ENCODE results near the gene PHF19.

The PHF19 gene

DNA sequence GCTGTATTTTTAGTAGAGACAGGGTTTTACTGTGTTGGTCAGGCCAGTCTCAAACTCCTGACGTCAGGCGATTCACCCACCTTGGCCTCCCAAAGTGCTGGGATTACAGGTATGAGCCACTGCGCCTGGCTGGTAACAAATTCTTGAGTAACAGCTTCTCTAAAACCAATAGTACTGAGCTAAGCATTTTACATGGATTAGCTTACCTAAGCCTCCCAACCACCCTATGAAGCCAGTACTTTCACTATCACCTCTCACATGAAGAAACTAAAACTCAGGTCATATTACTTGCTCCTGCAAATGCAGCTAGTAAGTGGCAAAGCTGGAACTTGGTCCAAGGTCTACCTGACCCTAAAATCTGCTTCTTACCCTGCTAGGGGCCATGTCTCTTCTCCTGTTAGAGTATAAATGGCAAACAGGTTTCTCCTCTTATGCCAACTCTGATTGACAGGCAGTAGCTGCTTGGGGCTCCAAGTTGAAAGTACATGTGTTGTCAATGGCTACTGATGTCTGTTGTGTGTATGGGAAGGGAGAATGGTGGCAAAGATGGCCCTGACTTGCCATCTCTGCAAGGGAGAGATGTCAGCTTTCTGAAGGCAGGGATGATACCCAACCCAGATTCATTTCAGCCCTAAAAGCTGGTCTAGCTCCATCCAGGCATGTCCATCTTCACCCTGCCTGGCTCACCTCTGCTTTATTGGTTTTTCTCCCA, 4.0 kb downstream of the PHF19 start:
- DNase-seq = no peak

- no peak for DNase-seq
Observed at GRCh38 chr9:120870206-120870605, 6.8 kb downstream of the PHF19 start.

DNA sequence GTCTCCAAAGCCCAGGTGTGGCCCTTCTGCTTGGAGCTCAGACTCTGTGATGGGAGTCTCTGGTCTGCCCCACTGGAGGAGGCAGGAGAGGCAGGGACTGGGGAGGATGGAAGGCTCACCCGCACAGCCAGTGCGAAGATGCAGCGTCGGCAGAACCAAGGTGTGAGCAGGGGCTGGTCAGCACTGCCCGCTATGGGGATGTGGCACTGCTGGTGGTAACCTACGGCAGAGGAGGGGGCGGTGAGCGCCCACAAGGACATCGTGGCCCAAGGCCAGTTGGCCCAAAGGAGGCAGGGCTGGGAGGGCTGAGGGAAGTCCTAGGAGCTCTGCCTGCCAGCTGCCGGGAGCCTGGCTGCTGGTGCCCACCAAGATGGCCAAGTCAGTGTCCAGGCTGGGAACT, 7.3 kb downstream of the PHF19 start:
- DNase-seq = no peak

DNA sequence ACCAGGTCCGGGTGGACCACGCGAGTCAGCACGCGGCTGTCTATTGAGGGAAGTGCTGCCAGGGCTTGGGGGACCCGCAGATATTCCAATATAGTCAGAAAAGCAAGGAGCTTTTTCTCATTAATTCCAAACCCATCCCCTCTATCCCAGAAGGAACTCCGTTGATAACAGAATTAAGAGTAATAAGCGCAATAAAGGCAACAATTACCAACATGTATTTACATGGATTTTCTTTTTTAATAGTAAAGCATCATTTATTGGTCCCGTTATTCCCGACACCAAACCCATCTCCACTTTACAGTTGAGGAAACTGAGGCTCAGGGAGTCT, 7.7 kb downstream of the PHF19 start:
- no peak for DNase-seq

DNA sequence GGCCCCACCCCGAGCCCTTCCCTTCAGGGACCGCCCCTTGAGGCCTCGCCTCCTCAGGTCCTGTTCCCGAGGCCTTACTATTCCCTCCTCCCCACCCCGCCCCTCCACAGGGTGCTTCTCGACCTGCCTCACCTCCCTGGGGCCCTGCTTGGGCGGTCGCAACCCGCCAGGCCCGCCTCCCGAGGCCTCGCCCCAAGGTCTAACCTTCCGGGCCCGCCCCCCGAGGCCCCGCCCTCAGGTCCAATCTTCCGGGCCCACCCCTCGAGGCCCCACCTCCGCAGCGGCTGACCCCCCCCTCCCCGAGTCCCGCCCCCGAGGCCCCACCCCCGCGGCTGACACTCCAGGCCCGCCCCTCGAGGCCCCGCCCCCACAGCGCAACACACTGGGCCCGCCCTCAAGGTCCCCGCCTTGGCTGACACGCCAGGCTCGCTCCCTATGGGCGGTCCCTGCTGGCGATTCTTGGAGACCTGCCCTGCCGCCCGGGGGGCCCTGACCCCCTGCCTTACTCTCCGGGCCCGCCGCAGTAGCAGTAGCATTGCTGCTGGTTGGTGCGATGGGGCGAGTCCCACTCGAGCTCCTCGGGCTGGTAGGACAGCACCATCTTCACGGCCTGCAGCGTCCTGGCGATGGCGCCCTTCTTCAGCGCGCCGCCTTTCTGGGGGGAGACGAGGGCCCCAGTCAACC, 8.2 kb downstream of the PHF19 start:
- peak; percentile 85 to 90 for DNase-seq

- DNase-seq = no peak
Observed at GRCh38 chr9:120868339-120868675, 8.7 kb downstream of the PHF19 start.

- DNase-seq = no peak
Observed at GRCh38 chr9:120867676-120868338, 9.2 kb downstream of the PHF19 start.

DNA sequence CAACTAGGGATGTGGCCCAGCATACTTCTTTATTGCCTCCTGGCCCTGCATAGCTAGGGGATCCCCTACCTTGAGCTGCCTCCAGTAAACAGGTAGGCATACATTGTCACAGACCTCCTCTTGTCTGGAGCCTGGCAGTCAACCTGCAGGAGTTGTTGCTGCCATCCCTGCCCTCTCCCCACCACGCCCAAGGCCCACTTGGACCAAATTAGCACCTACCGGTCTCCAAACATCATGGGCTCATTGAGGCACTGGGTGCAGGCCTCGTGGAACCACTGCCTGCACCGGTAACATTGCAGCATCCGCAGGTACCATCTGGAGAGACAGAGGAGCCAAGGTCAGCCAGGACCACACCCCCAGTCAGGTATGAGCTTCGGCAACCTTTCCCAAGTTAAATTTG, 10.3 kb downstream of the PHF19 start:
- DNase-seq = no peak

DNA sequence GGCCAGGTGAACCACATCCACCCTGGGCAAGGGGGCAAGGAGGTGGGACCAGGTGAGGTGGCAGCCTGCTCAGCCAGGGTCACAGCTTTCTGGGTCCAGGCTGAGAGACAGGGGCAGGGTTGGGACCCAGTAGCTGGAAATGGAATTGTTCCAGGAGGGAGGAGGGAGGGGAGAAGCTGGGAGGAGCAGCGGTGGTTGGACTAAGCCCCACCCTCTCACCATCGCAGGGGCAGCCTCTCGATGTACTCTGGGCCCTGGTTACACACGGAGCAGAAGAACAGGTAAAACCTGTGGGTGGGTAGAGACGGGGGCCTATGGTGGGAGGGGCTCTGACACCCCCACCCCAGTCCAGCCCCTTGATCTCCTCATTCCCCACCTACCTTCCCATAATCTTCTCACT, 11.2 kb downstream of the PHF19 start:
- no peak for DNase-seq

GRCh38 chr9:120865176-120865575, 11.8 kb downstream of the PHF19 start:
- DNase-seq = no peak

- no peak for DNase-seq
Observed at GRCh38 chr9:120864719-120865118, 12.3 kb downstream of the PHF19 start.

DNA sequence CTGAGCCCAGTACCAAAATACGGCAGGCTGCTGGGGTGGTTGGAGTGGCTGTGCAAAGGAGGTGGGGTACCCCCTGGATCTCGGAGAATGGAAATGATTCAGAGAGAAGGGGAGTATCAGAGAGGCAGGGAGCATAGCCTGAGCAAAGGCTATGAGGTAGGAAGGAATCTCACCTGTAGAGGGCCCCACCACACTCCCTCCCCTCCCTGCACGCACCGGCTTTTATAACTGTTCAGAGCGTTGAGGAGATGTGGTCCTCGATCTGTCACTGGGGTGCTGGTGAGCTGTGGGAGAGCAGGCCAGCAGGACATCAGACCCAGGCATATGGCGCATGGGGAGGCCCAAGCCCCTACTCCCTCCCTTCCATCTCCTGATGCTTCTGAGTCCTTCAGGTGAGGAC, 13.2 kb downstream of the PHF19 start:
- DNase-seq = no peak

- no peak for DNase-seq
Observed at GRCh38 chr9:120862452-120862851, 14.5 kb downstream of the PHF19 start.

GRCh38 chr9:120861935-120862334, 15.1 kb downstream of the PHF19 start:
- DNase-seq = no peak

GRCh38 chr9:120860083-120860482, 16.9 kb downstream of the PHF19 start:
- no peak for DNase-seq

DNA sequence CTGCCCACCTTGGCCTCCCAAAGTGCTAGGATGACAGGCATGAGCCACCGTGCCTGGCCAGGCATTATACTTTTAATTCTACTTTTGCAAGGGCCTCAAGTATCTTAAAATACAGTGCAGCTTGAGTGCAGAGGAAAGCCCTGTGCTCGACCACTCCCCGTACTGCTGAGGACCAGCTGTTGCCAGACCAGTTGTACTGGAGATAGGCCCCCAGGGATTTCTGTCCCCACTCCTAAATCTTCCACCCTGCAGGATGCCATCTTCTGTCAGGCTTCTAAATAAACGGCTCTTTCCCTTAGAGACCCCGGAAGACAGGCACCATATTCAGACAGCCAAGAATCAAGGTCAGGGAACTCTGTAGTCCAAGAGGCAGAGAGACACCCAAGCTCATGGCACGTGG, 17.6 kb downstream of the PHF19 start:
- no peak for DNase-seq

- DNase-seq = no peak
Observed at GRCh38 chr9:120857902-120858301, 19.1 kb downstream of the PHF19 start.

DNA sequence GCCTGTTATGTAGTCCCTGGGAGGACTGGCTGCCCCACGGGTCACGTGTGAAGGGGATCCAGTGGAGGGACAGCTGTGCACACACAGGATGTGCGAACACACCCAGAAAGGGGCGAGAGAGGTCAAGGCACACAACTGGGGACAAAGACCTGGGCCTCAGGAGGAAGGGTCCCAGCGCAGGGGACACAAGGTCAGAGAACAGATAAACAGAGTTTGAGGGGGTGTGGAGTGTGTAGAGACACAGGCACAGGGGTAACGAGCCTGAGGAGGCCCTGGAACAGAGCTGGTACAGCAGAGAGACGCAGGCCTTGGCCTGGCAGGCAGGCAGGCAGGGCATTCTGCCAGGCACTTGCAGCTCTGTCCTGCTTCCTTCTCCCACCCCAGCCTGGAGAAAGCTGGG, 19.5 kb downstream of the PHF19 start:
- DNase-seq = no peak

DNA sequence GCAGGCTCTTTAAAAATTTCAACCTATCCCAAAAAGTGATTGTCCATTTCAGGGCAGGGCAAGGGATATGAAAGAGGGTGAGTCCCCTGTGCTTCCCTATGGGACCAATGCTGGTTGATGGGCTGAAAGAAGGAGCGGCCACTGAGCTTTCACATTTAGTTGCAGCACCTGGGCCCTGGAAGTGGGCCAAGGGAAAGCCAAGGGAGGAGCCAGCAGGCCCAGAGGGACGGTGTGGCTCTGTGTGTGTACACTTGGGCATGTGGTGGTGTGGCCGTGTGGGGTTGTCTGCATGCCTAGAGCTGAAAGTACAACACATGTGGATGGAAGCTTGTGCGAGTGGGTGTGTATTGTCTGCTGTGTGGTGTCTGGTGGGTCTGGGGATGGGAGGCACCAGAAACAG, 20.3 kb downstream of the PHF19 start:
- DNase-seq = no peak

DNA sequence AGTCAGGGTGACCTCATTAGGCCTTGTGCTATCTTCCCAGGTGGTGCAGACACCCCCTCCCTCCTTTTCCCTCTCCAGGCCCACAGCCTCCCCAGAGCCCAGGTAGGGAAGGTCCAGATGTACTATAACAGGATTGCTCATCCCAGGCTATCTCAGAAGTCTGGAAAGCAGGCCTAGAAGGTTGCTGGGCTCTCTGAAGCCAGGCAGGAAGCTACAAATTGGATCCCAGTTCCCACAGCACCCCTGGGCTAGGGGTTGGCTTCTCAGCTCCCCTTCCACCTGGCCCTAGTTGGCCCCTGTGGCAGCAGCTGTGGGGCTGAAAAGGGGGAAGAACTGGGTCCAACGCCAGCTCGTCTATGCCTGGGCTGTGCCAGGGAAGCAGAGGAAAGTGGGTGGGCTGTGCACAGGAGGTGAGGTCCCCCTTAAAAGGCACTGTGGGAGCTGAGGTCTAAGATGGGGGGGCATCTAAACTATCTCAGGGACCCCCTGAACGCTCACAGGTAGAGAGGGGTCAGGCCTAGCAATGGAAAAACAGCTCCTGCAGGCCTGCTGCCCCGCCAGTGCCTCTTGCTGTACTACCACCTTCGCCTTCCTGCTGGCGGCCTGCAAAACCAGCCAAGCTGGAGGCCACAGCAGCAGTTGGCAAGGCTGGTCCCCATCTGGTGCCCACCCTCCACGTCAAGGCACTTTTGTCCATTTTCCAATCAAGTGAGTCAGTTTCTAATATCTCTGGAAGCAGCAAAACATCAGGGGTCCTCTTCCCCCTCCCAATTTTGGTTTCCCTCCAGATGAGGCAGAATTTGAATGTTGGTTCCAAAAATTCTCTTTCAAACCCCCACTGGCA, 20.9 kb downstream of the PHF19 start:
- no peak for DNase-seq

DNA sequence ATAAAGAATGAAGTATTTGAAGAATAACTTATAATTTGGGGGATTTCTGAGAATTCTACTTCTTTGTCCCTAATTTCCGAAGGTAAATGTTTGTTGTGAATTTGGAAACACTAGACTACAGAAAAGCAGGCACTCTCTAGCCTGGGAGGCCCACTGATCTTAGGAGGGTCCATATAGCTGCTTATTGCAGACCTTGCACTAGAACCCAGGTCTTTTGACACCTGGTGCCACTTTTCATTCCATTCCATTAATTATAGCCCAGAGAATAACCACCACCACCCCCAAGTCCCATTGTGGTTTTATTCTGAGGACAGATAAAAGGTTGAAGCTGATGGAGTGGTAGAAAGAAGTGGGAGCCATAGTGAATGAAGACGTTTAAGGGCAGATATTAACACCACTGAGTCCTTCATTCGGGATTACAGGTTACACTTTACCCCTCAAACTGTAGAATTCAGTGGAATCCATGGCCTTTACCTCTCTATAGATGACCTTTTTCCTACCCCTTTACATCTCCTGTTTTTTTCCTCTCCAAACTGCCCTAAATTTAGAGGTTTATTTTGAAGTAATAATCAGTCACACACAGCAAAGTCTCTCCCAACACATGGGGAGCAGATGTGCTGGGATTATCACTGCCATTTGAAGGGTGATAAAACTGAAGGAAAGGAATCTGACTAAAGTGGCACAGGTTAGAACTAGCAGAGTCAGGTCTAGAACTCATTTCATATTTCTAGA, 22.2 kb downstream of the PHF19 start:
- DNase-seq = no peak

- DNase-seq = no peak
Observed at GRCh38 chr9:120853198-120853597, 23.8 kb downstream of the PHF19 start.

All from NCI-H1930 (cell line).